Measurements from ENCODE around the gene CDK9.
A peak's percentile ranks its signal among the peaks of the same experiment; 100 is the strongest.

The CDK9 gene

DNA sequence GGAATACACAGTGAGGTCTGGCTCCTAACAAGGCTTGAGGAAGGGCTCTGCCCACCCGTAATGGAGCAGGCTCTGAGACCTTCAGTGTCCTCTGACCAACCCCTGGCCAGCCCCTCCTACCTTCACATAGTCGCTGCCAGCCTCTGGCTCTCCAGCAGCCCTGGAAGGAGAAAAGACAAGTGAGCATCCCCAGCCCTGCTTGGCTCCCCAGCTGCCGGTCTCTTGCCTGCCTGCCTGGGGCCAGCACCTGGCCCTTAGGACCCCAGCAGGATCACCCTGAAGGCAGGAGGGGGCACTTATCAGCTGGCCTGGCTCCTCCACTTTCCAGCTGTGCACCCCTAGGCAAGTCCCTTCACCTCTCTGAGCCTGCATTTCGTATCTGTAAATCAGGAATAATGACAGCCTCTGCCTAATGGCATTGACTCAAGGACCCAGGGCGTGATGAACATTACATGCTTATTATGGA lies 24.3 kb upstream of the CDK9 start:
- DNase-seq (ENCODE audit: low read depth), result no peak

DNA sequence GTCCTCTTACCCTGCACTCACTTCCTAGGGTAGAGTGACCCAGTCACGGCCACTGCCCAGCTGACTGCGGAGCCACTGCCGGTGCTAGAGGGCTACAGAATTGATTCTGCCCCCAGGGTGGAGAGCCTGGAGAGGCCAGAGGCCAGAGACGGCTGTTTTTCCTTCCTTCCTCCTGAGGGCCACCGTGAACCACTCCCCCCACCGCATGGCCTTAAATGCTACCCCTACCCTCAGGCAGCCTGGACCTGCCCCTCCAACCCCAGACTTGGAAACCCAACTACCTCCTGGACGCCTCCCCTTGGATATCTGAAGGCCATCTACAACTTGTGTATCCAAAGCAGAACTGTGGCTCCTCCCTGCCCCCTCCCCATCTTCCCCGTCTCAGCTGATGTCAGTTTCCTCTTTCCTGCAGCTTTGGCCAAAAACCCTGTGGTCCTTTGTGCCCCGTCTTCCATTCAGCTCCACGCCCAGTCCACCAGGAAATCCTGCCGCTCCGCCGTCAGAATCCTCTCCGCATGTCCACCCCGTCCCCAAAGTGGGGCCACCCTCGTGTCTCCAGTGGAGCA lies 23.6 kb upstream of the CDK9 start:
- no peak for DNase-seq (ENCODE audit: low read depth)

DNA sequence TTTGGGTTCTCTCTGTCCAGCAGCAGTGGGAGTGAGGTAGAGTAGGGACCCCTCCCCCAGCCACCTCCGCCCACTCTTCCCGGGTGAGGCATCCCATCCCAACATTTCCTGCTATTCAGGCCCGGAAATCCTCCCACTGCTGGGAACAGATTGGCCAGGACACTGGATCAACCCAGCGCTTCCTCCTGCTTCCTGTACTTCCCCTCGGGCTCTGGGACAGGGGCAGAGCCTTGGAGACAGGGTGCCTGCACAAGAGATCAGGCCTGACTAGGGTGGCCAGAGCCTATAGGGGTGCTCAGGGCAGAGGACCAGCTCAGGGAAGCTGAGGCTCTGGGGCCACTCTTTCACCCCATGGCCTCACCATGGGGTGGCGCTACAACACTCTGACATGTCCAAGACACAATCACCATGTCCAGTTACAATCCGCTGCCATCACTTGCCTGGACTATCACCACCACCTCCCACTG lies 21.9 kb upstream of the CDK9 start:
- no peak for DNase-seq (ENCODE audit: low read depth)

DNA sequence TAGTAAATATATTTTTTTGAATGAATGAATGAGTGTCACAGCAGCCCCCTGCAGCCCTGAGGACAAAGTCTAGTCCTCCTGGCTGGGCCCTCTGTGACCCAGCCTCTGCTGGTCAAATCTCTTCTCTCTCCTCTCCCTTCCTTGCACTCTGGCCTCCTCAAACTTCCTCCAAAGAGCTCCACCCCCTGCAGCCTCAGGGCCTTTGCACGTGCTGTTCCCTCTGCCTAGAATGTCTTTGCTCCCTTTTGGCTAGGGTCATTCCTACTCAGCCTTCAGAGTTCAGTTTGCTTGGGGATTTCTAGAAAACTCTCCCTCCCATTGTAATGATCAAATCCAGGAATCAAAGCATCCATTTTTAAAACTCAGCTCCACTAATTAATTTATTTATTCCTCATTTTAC lies 20.4 kb upstream of the CDK9 start:
- no peak for DNase-seq (ENCODE audit: low read depth)

DNA sequence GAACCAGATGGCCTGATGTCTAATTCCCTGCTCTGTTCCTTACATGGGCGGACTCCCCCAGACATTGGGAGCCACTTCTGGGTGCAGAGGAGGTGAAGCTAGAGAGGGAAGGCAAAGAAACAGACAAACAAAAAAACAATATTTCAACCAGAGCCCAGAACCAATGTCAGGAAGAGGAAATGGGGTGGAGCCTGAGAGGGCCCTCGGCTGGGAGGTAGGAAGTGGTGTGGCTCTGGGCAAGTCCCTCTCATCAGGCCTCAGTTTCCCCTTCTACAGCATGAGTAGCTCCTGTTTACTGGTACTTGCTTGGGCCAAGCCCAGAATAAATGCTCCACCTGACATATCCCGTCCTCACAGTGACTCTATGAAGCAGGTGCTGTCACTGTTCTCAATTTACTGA lies 18.4 kb upstream of the CDK9 start:
- no peak for DNase-seq (ENCODE audit: low read depth)

DNA sequence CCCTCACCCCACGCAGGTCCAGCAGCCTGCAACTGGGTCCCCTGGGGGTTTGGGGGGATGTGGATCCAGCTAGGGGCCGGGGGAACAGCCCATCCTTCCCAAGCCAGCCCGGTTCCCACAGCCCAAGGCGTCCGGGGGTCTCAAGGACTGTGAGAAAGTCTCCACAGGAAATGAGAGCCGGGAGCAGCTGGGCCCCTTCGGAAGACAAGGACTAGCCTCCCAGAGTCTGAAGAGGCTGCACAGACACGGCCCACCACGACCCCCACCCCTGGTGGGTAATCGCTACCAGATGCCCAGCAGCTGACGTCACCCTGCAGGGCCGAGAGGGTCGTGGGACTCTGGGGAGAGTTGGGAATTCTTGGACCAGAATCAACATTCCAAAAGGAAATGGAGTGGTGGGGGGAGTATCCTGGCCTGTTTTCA lies 17.9 kb upstream of the CDK9 start:
- DNase-seq (ENCODE audit: low read depth), result no peak

DNA sequence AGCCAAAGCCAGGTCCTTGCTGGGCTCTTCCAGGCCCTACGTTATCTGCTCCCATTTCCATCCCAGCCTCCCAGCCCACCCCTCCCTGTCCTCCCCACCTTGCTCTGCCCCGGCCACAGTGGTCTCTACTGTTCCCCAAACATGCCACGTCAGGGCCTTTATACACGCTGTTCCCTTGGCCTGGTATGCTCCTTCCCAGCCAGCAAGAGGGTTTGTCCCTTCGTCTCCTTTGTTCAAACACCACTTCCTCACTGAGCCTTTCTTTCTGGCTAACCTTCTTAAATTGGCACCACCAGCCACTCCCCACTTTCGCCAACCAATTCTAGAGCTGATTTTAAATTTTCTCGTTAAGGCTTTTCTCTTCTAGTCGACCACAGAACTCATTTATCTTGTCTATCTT lies 17.1 kb upstream of the CDK9 start:
- no peak for DNase-seq (ENCODE audit: low read depth)

DNA sequence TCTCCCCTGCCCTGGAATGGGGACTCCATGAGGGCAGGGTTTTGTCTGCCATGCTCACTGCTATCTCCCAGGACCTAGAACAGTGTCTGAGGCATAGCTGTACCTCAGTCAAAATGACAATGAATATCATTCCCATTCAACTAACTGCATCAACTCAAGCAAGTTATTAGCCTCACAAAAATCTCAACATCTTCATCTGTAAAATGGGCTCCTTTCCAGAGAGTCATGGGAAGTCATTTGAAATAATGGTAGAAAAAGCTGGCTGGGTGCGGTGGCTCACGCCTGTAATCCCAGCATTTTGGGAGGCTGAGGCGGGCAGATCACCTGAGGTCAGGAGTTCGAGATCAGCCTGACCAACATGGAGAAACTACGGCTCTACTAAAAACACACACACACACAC lies 16.7 kb upstream of the CDK9 start:
- no peak for DNase-seq (ENCODE audit: low read depth)

DNA sequence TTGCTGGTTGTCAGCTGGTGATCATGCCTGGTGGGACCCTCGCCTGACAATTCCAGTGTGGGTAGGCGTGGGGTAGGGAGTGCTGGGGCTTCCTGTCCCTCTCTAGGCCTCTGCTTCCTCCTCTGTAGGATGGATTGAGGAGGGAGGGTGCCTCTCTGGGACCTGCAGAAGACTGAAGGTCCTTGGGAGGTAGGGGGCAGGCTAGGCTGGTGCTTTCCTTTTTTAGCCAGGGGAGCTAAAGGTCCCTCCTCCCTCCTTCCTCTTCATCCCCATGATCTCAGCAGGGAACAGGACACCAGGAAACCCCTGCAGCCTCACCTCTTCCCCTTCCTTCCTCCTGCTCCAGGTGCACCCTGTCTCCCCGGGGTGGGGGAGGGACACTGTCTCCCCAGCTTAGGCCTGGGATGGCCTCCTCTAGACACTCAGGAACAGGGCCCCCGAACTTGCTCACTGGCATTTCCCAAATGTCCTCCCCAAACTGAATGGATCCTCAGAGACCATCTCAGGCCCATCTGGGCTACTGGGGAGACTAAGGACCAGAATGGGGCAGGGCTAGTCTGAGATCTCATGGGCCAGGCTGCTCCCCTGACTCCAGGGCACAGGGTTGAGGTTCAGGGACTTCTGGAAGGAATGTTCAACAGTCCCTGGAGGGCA lies 15.8 kb upstream of the CDK9 start:
- no peak for DNase-seq (ENCODE audit: low read depth)

DNA sequence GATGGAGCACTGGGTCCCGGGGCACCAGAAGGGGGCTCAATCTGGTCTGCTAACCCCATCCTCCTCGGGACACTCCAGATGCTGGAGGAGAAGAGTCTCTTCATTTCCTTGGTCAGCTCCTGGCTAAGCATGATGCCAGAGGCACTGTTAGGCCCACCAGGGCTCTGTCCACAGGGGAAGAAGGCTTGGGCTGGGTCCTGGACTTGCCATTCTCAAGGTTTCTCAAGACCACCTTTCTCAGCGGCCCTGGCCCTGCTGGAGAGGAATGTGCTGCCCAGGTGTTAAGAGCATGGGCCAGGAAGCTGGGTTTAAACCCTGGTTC lies 15.3 kb upstream of the CDK9 start:
- DNase-seq (ENCODE audit: low read depth), result no peak

DNA sequence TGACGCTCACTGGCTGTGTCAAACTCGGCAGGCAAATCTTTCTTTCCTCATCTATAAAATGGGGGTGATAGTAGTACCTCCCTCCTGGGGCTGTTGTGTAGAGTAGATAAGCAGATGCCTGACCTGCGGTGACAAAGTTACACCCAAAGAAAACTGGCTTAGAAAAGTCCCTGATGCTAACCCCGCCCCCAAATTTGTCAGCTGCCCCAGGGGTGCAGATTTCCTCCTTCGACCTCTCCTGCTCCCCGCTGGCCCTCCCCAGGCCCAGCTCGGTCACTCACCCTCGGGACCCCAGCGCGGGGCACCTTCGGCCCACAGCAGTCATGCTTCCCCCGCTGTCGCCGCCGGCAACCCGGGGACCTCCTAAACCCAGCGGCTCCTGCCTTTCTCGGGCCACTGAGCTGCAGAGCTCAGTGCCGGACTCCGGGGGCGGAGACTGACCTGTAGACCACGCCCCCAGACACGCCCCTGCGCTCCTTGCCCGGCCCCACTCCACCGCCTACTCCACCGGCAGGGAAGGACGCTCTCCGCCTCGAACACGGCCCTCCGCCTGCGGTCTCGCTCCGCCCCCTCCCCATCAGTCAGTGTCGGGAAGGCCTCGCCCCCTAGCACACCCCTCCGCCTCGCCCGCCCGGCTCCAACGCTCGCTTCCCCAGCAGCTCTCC lies 14.8 kb upstream of the CDK9 start:
- DNase-seq (ENCODE audit: low read depth), result peak; percentile 88

DNA sequence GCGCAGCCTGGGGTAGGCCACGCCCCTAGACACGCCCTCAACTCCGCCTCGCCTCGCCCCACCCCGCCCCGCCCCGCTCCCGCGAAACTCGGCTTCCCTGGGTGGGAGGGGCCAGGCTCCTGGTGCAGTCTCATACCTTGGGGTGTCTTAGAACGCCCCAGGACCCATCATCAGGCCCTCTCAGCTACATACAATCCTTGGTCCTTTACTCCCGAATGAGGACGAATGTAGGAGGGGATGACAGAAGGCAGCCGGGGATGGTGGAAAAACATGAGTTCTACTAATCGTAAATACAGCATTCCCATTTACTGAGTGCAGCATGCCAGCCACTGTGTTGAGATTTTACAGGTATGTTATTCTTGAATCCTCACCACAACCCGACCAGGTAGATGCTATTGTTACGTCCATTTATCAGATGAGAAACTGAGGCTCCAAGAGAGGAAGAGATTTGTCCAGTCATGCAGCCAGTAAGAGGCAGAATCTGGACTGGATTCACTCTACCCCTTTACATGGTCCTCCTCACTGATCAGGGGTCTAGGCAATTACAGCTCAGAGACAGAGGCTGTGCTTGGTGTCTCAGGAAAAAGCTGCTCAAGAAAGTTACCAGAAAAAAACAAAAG lies 14.2 kb upstream of the CDK9 start:
- no peak for DNase-seq (ENCODE audit: low read depth)

DNA sequence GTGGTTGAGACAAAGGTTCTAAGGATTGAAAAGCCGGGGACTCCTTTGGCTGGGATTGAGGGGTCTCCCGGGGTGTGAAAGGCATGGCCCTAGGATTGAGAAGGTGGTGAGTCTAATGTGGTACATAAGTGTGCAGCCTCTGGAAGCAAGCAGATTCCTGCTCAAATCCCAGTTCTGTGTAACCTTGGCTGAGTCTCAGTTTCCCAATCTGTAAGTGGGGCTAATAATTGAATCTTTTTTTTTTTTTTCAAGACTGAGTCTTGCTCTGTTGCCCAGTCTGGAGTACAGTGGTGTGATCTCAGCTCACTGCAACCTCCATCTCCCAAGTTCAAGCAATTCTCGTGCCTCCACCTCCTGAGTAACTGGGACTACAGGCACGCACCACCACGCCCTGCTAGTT lies 13.2 kb upstream of the CDK9 start:
- DNase-seq (ENCODE audit: low read depth), result no peak

DNA sequence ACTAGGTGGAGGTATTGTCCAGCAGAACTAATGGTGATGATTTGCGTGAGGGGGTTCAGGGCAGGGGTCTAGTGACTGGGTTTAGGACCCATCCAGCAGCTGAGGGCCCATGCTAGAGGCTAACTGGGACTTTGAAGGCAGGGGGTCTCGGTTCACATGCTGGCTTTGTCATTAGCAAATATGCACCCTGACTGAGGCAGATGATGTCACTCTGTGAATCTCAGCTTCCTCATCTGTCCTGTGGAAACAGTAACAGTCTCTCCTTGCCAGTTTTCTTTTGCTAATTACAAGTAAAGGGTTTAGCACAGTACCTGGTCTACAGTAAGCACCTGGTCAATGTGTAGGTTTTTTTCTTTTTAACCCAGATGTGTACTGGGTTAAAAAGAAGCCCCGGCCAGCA lies 12.6 kb upstream of the CDK9 start:
- no peak for DNase-seq (ENCODE audit: low read depth)

DNA sequence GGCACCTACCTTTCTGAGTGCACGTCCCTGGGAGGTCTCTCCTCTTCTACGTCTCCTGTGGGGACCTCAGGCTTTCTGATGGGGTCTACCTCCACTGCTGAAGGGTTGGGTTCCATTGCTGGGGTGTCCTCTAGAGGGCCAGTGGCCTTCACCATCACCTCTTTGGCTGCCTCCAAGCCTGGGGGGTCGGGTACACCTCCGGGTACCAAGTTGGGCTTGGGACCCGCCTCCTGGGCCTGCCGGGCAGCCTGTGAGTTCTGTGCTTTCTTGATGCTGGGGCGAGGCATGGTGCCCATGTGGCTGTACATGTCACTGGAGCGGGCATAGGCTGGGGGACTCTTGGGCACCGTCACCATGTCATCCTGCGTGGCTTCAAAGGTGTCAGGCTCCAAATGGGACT lies 11.9 kb upstream of the CDK9 start:
- DNase-seq (ENCODE audit: low read depth), result no peak

DNA sequence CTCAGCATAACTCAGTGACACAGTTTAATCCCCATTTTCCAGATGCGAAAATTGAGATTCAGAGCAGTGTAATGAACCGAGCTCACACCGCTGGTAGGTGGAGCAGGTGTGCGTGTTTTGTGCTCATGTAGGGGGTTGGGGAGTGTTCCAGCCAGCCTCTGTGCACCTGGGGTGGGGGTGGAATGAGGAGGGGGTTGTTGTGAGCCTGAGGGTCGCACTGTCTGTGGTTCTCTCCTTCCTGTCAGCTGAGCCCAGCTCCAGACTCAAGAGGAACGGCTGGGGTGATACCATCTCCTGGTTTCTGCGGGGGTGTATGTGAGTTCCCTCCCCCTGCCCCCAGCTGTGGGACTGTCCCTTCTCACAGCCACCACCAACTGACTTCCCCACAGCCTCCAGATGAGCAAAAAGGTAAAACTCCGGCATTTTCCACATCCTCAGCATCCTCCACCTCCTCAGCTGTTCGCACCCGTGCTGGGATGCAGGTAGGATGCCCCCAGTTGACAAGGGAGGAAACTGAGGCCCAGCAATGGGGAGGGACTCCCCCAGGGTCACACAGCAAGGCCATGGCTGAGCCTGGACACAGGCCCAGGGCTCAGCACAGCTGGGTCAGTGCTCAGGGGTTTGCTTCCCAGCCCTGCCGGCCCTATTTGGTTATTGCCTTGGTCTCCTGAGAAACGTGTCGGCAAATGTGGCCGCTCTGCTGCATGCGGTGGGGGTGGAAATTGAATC lies 9.5 kb upstream of the CDK9 start:
- peak; percentile 63 for DNase-seq (ENCODE audit: low read depth)

DNA sequence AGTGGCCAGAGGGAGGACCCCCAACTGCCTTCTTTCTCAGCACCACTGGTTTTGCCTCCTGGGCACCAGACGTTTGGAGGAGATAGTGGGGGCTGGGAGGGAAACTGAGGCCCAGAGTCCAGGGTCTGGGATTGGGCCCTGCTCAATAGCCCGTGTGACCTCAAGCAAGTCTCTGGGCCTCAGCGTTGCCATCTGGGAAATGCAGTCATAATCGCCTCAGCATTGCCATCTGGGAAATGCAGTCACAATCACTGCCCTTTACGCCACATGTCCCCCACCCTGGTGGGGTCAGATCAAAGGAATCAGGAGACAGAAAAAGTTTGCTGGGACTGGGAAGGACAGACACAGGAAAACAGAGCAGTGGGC lies 8.9 kb upstream of the CDK9 start:
- DNase-seq (ENCODE audit: low read depth), result no peak

DNA sequence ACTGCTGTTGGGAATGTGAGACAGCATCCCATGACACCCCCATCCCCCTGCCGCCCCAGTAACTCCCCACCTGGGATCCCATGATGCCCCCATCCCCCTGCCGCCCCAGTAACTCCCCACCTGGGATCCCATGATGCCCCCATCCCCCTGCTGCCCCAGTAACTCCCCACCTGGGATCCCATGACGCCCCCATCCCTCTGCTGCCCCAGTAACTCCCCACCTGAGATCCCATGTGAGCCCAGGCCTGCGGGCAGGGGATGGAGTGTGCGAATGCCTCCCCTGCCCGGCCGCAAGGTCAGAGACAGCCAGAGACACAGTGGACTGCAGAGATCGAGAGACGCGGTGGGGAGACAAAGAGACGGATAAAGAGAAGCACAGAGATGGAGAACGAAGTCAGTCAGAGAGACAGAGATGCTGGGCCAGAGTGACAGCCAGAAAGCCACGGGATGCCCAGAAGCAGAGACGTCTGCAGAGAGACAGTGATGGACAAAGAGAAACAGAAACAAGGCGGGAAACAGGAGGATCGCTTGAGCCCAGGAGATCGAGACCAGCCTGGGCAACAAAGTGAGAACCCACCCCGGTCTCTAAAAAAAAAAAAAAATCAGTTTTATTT lies 8.4 kb upstream of the CDK9 start:
- DNase-seq (ENCODE audit: low read depth), result no peak

DNA sequence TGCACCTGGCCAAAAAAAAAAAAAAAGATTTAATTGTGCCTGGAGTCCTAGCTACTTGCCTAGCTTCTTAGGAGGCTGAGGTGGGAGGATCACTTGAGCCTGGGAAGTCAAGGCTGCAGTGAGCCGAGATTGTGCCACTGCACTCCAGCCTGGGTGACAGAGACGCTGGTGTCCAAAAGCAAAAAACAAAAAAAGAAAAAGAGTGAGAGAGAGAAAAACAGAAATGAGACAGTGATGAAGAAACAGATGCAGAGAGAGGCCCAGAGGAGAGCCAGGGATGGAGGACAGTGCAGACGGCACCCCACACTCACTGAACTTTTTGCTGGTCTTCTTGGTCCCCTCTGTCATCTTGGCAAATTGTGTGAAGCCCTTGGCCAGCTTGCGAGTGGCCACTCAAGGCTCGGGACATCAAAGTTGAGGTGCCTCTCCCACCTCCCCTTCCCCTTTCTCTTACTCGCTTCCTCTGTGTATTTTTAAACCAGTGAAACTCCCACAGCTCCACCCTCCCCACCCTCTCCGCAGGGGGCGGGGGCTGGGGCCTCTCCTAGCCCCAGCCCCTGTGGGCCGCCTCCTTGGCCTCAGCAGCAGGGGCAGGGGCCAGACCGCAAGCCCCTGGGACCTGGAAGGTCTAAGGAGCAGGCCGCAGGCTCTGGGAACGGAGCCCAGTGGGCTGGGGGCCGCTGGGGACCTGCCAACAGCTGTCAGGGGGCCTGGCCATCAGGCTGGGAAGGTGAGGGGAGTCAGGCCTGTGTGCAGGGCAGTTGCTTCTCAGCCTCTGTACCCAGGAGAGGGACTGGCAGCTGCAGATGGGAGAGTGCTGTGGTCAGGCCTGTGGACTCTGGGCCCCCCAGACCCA lies 7.3 kb upstream of the CDK9 start, which contains the start of gene SH2D3C:
Gene SH2D3C (minus strand): TSS at position 387 of the 856 bp plus-strand sequence. CDS start 39 bp downstream, at position 348.
- no peak for DNase-seq (ENCODE audit: low read depth)

DNA sequence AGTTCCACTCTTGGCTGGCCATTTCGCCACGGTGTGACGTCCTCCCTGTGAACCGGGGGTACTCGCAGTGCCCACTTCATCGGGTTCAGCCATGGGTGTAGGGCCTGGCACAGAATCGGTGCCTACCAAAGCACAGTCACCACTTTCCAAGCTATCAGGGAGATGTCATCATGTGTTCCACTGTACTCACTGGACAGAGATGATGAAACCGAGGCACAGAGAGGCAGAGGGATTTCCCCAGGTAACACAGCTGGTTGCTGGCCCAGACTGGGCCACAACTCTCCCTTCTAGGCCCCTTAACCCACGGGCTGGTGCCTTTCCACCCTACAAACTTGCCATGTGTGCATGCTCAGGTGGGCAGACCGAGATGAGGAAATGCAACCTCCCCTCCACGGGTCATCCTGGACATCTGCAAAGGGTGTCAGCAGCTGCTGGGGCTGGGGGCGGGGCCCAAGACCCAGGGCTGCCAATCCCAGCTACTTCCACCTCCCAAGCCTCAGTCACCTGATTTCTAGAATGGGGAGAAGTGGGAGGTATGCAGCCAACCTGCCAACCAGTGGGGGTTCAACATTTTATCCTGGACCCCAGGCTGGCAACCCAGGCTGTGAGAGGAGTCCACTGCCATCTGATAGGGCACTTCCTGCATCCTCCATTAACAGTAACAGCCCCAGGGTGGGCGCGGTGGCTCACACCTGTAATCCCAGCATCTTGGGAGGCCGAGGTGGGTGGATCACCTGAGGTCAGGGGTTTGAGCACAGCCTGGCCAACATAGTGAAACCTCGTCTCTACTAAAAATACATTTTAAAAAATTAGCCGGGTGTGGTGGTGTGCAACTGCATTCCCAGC lies 6.5 kb upstream of the CDK9 start:
- DNase-seq (ENCODE audit: low read depth), result no peak

All from T follicular helper cell (primary cell).